NCI-H2081 treated with DMSO at 0.1 percent for 48 hours (cell line): ENCODE measurements around the gene ECE1.

ENCODE experiments used
- DNase-seq: peaks from one replicate; lab custom pipeline; 2025; lab: John Stamatoyannopoulos, UW

The ECE1 gene

GRCh38 chr1:21325231-21325718, 35.0 kb upstream of the ECE1 start:
- DNase-seq, result no peak

- DNase-seq, result no peak
These were observed 34.3 kb upstream of the ECE1 start for GRCh38 chr1:21324368-21325141.

- DNase-seq, result no peak
These were observed 32.8 kb upstream of the ECE1 start for GRCh38 chr1:21323091-21323490.

GRCh38 chr1:21322681-21323016, 32.4 kb upstream of the ECE1 start:
- no peak for DNase-seq

GRCh38 chr1:21321963-21322680, 31.9 kb upstream of the ECE1 start:
- no peak for DNase-seq

GRCh38 chr1:21320410-21321108, 30.3 kb upstream of the ECE1 start:
- no peak for DNase-seq

- no peak for DNase-seq
These were observed 29.5 kb upstream of the ECE1 start for GRCh38 chr1:21319447-21320407.

- no peak for DNase-seq
These were observed 28.5 kb upstream of the ECE1 start for GRCh38 chr1:21318714-21319159.

- DNase-seq, result no peak
These were observed 27.9 kb upstream of the ECE1 start for GRCh38 chr1:21318057-21318713.

- DNase-seq, result no peak
These were observed 27.4 kb upstream of the ECE1 start for GRCh38 chr1:21317690-21318043.

GRCh38 chr1:21317035-21317689, 26.9 kb upstream of the ECE1 start:
- no peak for DNase-seq

- no peak for DNase-seq
These were observed 24.6 kb upstream of the ECE1 start for GRCh38 chr1:21314743-21315396.

GRCh38 chr1:21313886-21314721, 23.8 kb upstream of the ECE1 start:
- DNase-seq, result no peak

GRCh38 chr1:21313203-21313885, 23.1 kb upstream of the ECE1 start:
- no peak for DNase-seq

GRCh38 chr1:21312407-21312992, 22.2 kb upstream of the ECE1 start:
- no peak for DNase-seq

GRCh38 chr1:21311016-21311415, 20.8 kb upstream of the ECE1 start:
- DNase-seq, result no peak

- DNase-seq, result peak; percentile 39
These were observed 18.8 kb upstream of the ECE1 start for GRCh38 chr1:21308847-21309652.
